ENCODE results near the gene MRGPRE.

DNA sequence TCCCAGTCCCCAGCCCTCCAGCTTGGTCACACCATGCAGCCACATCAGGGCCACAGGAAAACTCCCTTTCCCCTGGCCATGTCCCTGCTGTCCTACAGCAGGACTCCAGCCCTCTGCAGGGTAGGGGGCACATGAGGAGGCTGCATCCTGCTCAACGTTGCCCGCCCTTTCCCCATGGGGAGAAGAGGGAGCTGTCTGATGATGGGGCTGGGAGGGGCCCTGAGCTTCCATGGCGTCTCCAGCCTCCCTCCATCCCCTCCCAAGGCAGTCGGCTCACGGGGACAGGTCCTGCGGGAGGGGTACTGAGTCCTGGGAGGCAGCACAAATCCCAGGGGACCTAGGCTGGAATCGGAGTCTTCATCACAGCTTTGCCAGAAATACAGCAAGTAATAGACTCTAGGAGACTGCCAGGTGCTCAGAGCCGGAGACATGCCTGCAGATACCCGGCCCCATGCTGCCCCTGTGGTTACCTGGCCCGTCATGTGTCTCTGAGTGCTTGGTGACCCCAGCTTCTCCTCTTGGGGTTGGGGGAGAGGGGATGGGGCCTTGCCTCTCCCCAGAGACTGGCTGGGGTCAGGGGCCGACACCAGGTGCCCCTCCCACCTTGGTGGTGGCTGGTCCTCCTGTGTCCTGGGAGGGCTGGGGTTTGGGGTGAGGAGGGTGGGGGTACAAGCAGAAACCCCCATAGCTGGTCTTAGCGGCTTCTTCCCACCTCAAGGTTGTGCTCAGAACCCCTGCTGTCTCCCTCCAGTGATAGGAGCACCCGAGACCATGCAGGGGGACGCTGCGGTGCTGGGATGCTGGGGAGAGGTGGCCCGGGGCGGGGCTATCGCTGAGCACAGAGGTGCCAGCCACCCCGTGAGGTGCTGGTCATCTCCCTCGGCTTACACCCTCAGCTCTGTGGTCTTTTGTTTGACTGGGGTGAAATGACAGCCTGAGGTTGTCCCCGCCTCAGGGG lies 2.3 kb downstream of the MRGPRE start:
- TF ChIP-seq TAF1 (IDR thresholded peaks at IDR 0.05; ENCODE audit: low read depth, low read length): no peak
- TF ChIP-seq POLR2A (IDR thresholded peaks at IDR 0.05; ENCODE audit: low read depth, low read length): no peak
- TF ChIP-seq POLR2AphosphoS5 (IDR thresholded peaks at IDR 0.05; ENCODE audit: low read depth, low read length): no peak
- TF ChIP-seq PAX5 (IDR thresholded peaks at IDR 0.05; ENCODE audit: insufficient read depth, low read length, severe bottlenecking): no peak
- no peak for TF ChIP-seq SPI1 (IDR thresholded peaks at IDR 0.05; ENCODE audit: low read depth, low read length)
- TF ChIP-seq POU2F2 (IDR thresholded peaks at IDR 0.05; ENCODE audit: low read depth, low read length): no peak
